Neural cell (in vitro differentiated cells): ENCODE data around the gene RAI14.

Source experiments
- EP300 ChIP-seq: fragments of 450-650 bp; conservative IDR thresholded peaks from 2 replicates; pipeline ENCODE4 v1.6.1; 2014; ENCODE audit warnings: antibody characterized with exemption, mild to moderate bottlenecking, moderate library complexity; ENCODE audit not compliant: poor library complexity, severe bottlenecking
- MXI1 ChIP-seq: fragments of 450-650 bp; conservative IDR thresholded peaks from 2 replicates; pipeline ENCODE4 v1.6.1; 2014; ENCODE audit warnings: antibody characterized with exemption, mild to moderate bottlenecking; ENCODE audit not compliant: poor library complexity, severe bottlenecking
- POLR2AphosphoS5 ChIP-seq: IDR thresholded peaks from 2 replicates; pipeline ENCODE4 v1.6.1; 2012
- TF ChIP-seq, protein P1 (sequence below): IDR thresholded peaks from 2 replicates; pipeline ENCODE4 v1.6.1; 2012; ENCODE audit warnings: borderline replicate concordance
- TF ChIP-seq, protein P2 (sequence below): fragments of 450-650 bp; IDR thresholded peaks from 2 replicates; pipeline ENCODE4 v1.5.1; 2014; ENCODE audit warnings: antibody characterized with exemption, mild to moderate bottlenecking, moderate library complexity; ENCODE audit not compliant: poor library complexity, severe bottlenecking

DNA sequence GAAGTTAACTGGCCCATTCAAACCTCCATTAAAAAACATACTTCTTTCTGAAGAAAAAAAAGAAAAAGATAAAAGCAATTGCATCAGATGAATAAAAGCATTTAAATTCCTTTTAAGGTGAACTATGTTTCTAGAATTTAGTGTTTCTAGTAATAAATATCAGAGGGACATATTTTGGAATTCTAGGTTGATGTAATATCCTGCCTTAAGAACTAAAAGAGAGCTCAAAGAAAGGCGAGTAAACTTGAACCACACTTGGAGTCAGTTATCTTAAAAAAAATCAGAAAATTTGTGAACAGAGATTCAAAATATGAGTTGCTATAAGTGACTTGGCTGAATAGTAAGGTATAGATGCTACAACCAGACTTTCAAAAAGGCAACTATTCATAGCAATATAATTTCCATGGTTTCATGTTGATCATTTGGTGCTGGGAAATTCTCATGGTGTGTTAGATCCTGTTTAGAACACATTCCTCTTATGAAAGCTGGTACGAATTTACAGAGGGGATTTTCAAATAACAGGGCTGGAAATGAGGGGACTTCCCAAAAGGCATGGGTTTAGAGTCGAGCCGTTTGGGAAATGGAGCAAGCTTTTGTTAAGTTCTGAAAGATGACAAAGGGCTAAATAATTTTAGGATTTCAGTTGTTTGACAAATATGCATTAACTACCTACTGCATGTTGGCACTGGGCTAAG is 37.6 kb upstream of the RAI14 start:
- TF ChIP-seq, protein P1, sequence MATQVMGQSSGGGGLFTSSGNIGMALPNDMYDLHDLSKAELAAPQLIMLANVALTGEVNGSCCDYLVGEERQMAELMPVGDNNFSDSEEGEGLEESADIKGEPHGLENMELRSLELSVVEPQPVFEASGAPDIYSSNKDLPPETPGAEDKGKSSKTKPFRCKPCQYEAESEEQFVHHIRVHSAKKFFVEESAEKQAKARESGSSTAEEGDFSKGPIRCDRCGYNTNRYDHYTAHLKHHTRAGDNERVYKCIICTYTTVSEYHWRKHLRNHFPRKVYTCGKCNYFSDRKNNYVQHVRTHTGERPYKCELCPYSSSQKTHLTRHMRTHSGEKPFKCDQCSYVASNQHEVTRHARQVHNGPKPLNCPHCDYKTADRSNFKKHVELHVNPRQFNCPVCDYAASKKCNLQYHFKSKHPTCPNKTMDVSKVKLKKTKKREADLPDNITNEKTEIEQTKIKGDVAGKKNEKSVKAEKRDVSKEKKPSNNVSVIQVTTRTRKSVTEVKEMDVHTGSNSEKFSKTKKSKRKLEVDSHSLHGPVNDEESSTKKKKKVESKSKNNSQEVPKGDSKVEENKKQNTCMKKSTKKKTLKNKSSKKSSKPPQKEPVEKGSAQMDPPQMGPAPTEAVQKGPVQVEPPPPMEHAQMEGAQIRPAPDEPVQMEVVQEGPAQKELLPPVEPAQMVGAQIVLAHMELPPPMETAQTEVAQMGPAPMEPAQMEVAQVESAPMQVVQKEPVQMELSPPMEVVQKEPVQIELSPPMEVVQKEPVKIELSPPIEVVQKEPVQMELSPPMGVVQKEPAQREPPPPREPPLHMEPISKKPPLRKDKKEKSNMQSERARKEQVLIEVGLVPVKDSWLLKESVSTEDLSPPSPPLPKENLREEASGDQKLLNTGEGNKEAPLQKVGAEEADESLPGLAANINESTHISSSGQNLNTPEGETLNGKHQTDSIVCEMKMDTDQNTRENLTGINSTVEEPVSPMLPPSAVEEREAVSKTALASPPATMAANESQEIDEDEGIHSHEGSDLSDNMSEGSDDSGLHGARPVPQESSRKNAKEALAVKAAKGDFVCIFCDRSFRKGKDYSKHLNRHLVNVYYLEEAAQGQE = no peak
- TF ChIP-seq MXI1 (no peak), EP300 (no peak), POLR2AphosphoS5 (no peak)
- TF ChIP-seq, protein P2, sequence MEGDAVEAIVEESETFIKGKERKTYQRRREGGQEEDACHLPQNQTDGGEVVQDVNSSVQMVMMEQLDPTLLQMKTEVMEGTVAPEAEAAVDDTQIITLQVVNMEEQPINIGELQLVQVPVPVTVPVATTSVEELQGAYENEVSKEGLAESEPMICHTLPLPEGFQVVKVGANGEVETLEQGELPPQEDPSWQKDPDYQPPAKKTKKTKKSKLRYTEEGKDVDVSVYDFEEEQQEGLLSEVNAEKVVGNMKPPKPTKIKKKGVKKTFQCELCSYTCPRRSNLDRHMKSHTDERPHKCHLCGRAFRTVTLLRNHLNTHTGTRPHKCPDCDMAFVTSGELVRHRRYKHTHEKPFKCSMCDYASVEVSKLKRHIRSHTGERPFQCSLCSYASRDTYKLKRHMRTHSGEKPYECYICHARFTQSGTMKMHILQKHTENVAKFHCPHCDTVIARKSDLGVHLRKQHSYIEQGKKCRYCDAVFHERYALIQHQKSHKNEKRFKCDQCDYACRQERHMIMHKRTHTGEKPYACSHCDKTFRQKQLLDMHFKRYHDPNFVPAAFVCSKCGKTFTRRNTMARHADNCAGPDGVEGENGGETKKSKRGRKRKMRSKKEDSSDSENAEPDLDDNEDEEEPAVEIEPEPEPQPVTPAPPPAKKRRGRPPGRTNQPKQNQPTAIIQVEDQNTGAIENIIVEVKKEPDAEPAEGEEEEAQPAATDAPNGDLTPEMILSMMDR = no peak
